Stimulated activated CD4-positive, alpha-beta T cell treated with anti-CD3 and anti-CD28 coated beads, Interleukin-15, amount 100 ng/mL, for 1 hour (primary cell): ENCODE data around the gene DOK6.
"Not testable (repeated sequence)": the region's sequence is repeated elsewhere in the genome, so short reads cannot be mapped to it uniquely, and the experiment has no call there.

Experiments
- DNase-seq, 2 donors: peaks; one replicate each; pipeline ENCODE4 v3.0.0-alpha.2; 2020; ENCODE audit warnings: low read depth in 1 of 2, low spot score in 1 of 2

DOK6 gene

GRCh38 chr18:69790649-69791048, 390.0 kb downstream of the DOK6 start:
- DNase-seq = no peak

GRCh38 chr18:69795791-69796190, 395.1 kb downstream of the DOK6 start:
- DNase-seq = no peak

GRCh38 chr18:69804776-69805501, 404.3 kb downstream of the DOK6 start:
- DNase-seq = no peak

GRCh38 chr18:69808399-69808798, 407.7 kb downstream of the DOK6 start:
- DNase-seq = no peak

GRCh38 chr18:69813559-69813958, 412.9 kb downstream of the DOK6 start:
- no peak for DNase-seq

GRCh38 chr18:69814861-69815385, 414.2 kb downstream of the DOK6 start:
- DNase-seq = no peak

GRCh38 chr18:69817335-69817940, 416.8 kb downstream of the DOK6 start:
- no peak for DNase-seq

GRCh38 chr18:69819460-69819859, 418.8 kb downstream of the DOK6 start:
- no peak for DNase-seq

GRCh38 chr18:69820538-69820937, 419.9 kb downstream of the DOK6 start:
- DNase-seq = no peak

- DNase-seq = no peak
Observed at GRCh38 chr18:69830189-69830588, 429.5 kb downstream of the DOK6 start.

GRCh38 chr18:69834980-69835379, 434.3 kb downstream of the DOK6 start:
- not testable (repeated sequence) for DNase-seq

GRCh38 chr18:69838003-69838402, 437.3 kb downstream of the DOK6 start:
- DNase-seq = no peak

GRCh38 chr18:69838620-69839411, 438.1 kb downstream of the DOK6 start:
- no peak for DNase-seq

- no peak for DNase-seq
Observed at GRCh38 chr18:69839497-69839896, 438.8 kb downstream of the DOK6 start.

GRCh38 chr18:69840001-69840400, 439.3 kb downstream of the DOK6 start:
- no peak for DNase-seq

GRCh38 chr18:69840445-69840844, 439.8 kb downstream of the DOK6 start:
- no peak for DNase-seq

GRCh38 chr18:69841117-69841516, 440.4 kb downstream of the DOK6 start:
- DNase-seq = no peak

- DNase-seq = no peak
Observed at GRCh38 chr18:69843015-69843414, 442.3 kb downstream of the DOK6 start.

- no peak for DNase-seq
Observed at GRCh38 chr18:69844656-69845055, 444.0 kb downstream of the DOK6 start.

- DNase-seq = no peak
Observed at GRCh38 chr18:69845593-69846506, 445.2 kb downstream of the DOK6 start.

- no peak for DNase-seq
Observed at GRCh38 chr18:69853051-69853450, 452.4 kb downstream of the DOK6 start.
